Fibroblast of skin of scalp (primary cell): ENCODE results near the gene TREH.

ENCODE experiments used
- DNase-seq: peaks from one replicate; pipeline ENCODE4 v3.0.0-alpha.2; 2013

TREH gene

DNA sequence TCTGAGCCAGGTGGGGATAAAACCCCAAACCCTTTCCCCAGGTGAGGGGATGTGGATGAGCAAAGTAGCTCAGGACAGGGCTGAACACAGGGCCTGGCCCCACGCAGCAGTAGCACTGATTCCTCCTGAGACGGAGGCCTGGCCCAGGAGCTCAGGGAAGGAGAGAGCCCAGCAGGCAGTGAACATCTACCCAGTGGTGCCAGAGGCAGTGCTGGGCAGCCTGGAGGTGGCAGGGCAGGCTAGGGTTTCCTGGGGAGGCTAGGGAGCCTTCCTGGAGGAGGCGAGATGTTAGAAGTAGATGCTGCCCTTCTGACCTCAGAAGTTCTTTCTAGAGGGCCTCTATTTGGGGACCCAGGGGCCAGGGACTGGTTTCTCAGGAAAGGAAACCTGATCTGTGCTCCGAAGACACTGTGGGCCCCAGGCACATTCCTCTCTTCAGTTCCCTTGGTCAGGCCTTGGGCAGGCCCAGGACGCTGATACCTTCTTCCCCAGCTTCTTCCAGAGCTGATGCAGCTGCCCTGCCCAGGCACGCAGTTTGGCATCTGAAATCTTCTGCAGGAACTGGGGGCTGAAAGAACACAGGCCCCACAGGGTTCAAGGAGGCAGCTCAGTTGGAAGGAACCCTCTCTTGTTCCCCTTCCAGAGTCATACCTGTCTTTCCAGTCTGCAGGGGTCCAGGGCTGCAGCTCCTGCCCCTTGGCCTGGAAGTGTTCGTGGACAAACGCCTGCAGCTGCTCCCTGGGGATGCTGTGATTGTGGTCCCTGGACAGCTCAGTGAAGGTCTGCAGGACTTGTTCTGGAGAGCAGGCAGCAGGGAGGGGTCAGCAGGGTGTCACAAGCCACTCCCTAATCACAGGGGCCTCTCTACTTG lies 16.8 kb downstream of the TREH start:
- DNase-seq = no peak

DNA sequence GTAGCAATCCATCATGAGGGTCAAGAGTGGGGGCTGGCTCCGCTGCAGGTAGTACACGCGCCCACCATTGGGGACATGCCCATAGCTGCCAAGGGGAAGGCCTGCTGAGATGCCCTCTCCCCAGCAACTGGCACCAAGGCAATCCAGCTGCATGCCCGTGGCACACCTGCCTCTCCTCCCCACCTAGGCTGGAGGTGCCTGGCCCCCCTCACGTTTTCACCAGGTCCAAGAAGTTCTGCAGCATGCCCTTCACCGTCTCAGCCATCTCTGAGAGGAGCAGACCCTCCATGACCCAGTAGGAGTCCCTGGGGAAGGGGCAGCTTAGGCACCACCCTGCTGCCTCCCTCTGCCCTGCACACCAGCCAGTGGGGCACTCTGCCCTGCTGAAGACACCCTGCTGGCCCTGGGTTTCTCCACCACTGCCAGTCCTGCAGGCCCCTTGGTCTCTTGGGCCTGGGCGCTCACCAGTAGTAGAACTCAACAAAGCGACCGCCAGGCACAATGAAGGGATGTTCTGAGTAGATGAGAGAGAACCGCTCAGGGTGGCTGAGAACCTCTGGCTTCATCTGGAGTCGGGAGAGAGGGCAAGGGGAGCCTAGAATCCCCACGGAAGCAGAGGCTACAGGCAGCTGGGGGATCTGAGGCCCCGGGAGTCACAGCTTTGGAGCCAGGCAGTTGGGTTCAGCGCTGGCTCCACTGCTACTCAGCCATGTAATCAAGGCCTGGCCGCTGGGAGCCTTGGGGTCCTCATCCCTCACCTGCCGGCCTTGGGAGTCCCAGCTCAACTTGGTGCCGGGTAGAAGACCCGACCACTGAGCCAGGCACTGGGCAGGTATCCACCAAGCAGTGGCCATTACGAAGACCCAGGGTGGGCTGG lies 17.8 kb downstream of the TREH start:
- DNase-seq = no peak

DNA sequence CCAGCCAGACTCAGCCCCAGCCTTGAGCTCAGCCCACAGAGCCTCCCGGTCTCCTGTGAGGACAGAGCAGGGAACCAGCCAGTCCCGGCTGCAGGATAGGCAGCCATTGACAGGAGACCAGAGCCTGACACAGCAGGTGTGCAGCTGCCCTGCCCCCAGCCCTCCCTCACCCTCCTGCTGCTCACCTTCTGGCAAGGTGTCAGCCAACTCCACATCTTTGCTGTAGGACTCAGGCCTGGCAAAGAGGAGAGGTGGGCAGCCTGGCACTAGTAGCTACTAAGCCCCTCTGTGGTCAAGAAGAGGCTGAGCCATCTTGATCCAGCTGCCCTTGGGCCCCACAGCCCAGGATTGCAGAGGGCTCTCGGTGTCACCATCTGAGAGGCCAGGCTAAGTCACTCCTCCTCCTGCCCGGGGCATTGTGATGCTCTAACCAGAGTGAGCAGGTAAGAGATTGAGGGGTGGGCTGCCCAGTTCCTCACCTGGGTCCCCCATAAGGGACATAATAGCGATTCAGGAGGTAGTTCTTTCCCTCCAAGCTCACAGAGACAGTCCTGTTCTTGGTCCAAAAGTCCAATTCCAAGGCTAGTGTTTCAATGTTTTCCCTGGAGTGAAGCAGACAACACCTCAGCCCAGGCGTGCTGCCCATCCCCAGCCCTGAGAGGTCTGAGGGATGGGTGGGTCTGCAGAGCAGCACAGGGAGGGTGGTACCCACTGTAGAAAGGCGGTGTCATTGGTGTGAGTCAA lies 18.6 kb downstream of the TREH start:
- DNase-seq = no peak

DNA sequence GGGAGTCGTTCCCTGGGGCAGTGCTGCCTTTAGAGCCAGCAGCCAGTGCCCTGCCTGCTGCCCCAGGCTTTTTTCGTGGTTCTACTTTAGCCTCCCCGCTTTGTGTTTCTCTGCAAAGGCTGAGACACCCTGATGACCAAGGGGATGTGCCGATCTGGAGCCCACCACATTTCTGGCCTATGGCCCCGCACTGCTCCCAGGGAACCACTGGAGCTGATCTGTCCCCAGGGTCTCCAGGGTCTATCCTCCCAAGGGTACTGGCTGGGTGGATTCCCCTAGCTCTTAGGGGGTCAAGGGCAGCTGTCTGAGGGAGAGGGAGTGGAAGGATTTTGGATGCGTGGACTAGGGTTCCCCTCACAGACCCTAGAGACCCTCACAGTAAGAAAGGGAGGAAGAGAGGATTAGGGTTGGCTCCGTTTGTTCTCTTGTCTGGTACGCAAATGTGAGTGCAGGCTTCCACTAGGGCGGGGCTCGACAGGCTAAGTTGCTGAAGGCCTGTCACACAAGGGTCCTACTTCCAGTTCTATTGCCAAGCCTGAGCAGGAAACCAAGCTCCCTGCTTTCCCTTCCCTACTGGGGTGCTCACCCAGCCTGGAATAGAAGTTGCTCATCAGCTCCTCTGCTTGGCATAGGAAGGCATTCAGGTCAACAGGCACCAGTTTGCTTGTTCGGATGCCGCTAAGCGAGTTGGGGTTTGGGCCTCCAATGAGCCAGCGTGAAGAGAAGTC lies 19.3 kb downstream of the TREH start:
- no peak for DNase-seq

DNA sequence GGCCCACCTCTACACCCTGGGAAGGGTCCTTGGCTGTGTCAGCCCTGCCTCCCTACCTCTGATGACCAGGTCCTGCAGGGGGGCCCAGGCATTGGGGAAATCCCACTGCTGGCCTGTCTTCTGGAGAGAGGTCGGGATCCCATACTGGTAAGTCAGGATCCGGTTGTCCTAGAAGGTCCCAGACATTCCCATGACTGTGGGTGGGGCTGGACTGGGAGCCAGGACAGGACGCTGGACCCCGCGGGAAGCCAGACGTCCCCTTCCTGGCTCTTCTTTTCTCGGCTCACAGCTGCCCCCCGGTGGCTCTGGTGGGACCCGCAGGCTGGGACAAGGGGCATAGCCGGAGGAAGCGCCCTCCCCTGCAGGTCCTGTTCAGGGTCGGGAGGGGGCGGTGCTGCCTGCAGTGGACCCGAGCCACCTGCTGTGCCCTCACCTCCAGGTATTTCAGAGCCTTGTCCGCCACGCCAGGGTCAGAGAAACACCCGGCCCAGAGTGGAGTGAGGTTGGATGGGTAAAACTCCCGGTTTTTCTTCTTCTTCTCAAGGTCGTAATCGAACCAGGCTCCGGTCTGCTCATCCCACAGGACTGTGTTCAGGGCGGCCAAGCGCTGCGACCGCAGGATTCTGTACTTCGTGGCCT lies 20.0 kb downstream of the TREH start:
- DNase-seq = peak; percentile 85

DNA sequence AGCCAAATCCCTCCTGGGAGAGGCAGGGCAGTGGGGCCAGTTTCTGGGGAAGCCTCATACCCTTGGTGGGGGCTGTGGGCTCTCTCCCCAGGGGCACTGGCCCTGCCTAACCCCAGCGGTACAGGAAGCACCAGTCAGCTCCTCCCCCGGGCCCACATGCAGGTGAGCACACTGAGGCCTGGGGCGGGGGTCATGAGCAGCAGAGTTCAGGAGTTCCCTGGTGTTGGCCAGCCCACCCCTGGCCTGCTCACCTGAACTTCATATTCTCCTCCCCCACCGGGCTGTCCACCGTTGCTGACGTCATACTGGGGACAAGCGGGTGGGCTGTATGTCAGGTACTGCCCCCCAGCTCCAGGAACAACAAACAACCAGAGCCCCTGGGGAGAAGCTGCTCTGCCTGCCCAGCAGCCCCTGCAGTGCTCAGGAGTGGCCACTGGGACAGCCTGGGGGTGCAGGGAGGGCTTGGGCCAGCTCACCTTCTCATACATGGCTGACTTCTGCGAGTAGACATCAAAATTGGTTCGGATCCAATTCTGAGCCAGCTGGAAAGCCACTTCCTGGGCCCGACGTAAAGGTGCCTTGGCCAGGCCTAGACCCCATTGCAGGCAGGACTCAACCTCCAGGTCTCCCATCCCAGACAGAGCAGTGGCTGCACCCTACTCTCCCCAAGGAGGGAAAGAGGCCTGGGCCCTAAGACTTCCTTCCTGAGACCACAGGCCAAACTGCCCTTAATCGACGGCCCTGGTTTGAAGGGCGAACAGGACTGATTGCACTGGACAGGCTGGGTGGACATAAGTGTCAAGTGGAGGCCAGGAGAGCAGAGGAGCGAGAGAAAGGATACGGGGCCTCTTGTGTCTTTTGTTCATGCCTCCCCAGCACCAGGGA lies 20.8 kb downstream of the TREH start:
- no peak for DNase-seq

DNA sequence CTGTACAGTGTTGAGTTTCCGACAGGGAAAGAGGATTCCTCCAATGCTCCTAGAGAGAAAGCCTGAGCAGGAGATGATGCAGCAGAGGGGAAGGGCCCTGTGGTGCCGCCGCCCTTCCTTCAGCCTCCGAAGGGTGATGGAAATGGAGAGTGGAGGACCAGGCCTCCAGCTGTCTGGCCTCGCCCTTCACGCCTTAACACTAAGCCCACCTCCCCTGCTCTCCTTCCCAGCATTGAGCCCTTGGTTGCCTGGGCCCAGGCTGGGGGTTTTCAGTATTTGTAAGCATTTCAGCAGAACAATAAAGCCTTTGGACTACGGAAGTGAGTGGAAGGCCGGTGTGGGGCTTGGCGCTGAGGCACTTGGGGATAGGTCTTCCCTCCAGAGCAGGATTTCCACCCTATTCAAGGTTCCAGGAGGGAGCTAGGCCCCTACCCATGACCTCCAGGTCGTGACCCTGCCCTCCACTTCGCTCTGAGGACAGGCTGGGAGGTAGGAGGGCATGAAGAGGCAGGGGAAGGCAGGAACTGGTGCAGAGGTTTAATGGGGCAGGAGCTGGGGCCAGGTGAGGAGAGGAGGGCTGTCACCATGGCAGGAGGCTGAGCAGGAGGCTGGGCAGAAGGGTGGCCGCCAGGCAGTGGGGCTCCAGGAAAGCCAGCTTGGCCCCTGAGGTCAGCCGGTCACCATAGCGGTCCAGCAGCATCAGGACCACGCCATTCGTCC lies 21.6 kb downstream of the TREH start:
- no peak for DNase-seq

DNA sequence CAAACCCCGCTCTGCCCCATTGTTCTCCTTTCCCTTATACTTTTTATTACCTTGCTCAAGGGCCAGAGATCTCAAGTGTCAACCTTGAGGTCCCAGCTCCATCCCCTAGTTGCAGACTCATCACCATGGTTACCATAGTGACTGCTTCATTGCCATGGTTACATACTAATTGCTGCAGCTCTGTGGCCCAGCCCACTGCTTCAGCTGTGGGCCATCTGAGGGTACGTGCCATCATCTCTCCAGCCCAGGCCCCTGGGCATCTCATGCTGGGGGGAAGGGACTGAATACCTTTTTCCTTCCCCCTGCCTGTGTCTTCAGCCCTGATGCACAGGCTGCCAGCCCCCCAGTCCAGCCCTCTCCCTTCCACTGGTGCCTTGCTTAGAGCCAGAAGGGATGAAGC lies 22.2 kb downstream of the TREH start:
- no peak for DNase-seq

DNA sequence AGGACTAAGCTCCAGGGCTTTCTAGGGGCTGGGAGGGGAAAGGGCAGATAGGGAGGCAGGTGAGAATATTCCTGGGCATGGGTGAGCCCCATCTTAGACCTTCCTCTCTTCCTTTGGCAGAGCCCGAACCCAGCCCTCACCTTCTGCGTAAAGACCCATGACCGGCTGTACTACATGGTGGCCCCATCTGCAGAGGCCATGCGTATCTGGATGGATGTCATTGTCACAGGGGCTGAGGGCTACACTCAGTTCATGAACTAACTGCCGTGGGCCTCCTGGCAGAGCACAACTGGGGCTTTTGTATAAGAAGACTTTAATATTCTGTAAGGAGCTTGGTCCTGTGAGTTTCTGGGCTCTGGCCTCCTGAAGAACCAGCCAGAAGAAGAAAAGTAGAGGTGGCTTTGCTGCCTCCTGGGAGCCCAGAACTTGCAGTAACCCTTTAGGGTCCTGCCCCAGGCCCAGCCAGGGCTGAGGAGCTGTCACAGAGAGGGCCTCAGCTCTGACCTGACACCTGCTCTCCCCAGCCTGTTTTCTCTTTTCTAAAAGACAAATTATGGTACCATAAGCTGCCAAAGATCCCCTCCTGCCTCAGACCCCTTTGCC lies 22.8 kb downstream of the TREH start:
- no peak for DNase-seq

DNA sequence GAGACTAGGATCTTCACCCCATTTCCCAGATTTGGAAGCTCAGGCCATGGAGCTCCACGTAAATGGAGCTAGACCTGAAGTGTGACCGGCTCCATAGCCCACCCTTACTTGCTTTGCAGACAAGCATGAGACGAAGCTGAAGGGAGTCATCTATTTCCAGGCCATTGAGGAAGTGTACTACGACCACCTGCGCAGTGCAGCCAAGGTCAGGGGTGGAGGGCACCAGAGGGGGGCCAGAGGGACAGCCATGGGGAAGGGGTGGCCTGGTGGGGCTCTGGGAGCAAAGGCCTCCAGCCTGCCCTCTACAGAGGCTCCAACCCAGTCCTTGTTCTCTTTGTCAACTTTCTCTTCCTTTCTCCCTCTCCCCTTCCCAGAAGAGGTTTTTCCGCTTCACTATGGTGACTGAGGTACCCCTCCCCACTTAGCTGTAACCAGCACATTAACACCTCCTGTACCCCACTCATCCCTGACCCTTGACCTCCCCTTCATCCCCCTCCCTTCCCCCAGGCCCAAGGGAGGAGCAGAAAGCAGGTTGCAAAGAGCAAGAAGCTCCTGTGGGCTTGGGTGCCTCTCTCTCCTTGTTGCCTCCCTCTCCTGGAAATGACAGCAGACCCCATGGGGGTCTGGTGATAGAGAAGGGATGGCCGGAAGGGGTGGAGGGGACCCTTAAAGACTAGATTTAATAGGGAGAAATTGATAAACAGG lies 23.8 kb downstream of the TREH start:
- no peak for DNase-seq

DNA sequence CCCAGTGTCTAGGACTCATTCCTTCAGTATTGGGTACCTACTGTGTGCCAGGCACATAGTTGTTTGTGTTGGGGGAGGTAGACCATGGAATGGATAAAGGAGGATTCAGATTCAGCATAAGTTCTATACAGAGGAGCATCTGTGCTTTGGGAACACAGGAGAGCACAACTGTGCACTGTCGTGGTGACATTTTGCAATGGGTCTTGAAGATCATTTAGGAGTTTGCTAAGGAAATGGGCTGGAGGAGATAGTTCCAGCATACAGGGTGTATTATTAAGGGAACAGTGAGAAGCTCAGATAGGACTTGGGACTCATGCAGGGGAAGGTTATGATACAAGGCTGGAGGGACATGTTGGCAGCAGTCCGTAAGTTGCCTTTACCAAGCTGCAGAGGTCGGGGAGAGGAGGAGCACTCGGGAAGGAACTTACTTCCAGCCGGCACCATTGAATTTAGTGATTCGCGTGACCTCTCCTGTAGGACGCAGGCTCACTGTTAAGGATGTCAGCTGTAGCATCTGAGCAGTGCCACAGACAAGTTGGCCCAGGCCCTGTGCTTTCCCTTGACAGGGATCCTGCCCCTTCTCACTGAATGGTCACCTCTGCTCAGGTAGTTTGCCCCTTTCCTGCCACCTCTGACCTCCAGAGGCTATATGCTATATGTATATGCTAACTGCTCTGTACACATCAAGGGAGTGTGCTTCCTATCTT lies 25.6 kb downstream of the TREH start:
- no peak for DNase-seq

DNA sequence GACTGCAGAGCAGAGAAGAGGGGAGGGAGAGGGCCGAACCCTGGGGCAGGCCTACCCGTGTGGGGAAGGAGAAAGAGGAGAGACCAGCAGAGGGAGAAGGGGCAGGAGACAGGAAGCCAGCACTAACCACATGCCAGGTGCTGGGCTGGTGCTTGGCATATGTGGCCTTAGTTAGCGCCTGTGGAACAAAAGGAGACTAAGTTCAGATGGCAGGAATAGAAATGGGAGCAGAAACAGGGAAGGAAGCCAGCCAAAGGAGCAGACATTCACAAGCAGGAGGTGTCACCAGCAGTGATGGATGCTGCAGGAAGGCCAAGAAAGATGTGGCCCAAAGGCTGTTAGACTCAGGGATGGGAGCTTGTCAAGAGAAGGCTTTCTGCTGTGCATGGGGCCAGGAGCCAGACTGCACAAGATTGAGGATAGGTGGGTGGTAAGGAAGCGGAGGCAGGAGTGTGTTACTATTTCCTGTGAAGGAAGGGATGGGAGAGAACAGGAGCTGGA lies 26.7 kb downstream of the TREH start:
- DNase-seq = no peak

DNA sequence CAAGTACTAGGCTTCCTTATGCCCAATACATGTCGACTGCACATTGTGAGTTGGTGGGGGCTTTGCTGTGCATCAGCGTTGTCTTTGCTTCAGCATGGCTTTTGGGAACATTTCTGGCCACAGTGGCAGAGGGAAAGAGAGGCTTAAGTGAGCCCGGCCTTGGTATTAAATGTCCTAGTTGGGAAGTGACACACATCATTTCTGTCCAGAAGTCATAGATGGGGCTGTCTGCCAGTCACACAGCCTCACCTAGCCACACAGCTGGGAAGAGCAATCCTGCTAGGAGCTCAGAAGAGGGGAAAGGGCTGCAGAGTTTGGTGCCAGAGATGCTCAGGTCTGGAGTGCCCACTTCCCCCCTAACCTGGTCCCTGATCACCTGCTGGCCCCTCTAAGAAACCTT lies 27.6 kb downstream of the TREH start:
- DNase-seq = no peak

DNA sequence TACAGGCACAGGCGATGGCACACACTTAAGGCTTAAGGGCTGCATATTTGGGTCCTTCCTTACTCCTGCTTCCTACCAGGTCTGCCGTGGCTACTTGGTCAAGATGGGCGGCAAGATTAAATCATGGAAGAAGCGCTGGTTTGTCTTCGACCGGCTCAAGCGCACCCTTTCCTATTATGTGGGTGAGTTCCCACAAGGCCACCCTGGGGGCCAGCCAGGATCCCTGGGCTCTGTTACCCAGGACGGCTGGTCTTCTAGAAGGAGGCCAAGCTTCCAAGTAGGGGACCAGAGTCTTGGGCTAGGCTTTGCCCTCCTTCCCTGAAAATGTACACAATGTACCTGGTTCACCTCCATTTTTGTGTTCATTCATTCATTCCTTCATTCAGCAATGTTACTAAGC lies 29.1 kb downstream of the TREH start:
- no peak for DNase-seq

DNA sequence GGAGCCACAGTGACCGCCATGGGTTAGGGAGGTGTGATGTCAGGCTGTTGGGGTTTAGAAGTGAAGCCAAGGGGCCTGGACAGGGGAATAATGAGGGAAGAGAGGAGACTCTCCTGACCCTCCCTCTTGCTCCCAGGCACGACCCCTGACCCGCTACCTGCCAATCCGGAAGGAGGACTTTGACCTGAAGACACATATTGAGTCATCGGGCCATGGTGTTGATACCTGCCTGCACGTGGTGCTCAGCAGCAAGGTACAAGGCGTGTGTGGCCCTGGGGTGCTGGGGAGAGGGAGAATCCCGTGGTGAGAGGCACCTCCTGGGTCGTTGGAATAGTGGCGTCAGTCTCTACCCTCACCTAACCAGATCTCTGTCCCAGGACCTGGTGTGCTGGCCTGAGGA lies 29.5 kb downstream of the TREH start:
- no peak for DNase-seq

DNA sequence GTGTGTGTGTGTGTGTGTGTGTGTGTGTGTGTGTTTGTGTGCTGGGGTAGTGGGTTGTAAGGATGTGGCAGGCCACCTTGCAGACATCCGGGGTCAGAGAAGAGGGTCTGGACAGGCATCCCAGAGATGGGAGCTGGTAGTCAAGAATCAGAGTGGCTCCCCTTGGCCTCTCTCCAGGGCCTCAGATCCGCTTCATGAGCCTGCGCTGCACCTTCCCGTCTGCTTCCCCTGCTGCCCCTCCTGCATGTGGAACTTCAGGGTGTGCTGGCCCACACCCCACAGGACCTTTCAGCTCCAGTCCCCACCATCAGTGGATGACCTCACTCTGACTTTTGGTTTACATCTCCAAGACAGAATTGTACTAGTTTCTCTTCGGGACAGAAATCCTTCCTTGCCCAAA lies 31.2 kb downstream of the TREH start:
- DNase-seq = no peak

DNA sequence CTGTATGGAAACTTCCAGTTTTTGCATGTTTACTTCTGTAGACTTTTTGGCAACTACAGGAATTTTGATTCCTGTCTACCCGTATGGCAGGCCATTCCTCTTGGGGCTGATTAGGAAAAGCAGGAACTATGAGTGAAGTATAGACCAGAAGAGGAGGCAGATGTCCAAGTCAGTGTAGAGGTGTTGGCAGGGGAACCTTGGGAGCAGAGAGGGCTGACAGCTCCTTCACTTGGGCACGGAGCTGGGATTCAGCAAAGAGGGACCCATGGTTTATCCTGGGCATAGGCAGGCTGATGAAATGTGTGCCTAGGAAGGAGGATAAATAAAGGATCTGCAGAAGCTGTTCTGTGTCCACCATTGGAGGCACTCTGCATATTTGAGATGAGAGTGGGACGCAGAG lies 33.1 kb downstream of the TREH start:
- DNase-seq = no peak

DNA sequence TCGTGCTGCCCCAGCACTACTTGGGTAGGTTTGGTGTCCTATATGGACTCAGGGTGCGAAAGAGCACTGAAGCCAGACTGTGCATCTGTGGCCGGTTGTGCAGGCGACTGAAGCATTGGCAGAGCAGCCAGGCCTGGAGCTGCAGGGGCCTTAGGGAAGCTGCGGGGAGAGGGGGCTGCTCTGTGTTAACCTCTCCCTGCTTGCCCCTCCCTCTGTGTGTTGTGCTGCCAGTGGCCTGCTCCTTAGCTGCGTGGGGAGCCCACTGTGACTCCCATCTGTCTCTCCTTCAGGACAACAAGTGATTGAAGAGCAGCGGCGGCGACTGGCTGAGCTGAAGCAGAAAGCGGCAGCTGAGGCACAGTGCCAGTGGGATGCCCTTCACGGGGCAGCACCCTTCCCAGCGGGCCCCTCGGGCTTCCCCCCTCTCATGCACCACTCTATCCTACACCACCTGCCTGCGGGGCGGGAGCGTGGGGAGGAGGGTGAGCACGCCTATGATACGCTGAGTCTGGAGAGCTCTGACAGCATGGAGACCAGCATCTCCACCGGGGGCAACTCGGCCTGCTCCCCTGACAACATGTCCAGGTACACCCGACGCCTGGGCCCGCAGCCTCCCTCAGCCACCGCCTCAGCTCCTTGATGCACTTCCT lies 34.3 kb downstream of the TREH start:
- no peak for DNase-seq
